ENCODE results near the gene EZH1.
A peak's percentile ranks its signal among the peaks of the same experiment; 100 is the strongest.
"Not testable (repeated sequence)": the region's sequence is repeated elsewhere in the genome, so short reads cannot be mapped to it uniquely, and the experiment has no call there.

Gene EZH1

DNA sequence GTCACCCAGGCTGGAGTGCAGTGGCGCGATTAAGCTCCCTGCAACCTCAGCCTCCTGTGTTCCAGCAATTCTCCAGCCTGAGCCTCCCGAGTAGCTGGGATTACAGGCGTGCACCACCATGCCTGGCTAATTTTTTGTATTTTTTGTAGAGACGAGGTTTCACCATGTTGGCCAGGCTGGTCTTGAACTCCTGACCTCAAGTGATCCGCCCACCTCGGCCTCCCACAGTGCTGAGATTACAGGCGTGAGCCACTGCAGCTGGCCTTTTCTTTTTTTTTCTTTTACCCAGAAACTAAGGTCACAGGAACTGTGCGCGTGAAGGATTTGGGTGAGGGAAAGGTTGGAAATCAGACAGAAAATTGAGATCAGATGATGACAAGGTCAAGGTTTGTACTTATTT, 25.1 kb upstream of the EZH1 start:
- H3K4me3 ChIP-seq (ENCODE audit: extremely low read depth, insufficient read depth, low read length, poor library complexity, severe bottlenecking); H3K9me3 ChIP-seq (ENCODE audit: control insufficient read depth, low read length); H3K27ac ChIP-seq (ENCODE audit: low read depth, low read length, severe bottlenecking); H3K36me3 ChIP-seq (ENCODE audit: control insufficient read depth, insufficient read depth, low read length): not testable (repeated sequence)
- WGBS, 2 experiments (ENCODE audit: insufficient coverage in 2 of 2), result 88 to 94% methylated on average over 7 to 8 of the region's 10 CpGs
- peaks cover 15% of the 10 kb centered on the region for H3K4me1 ChIP-seq (ENCODE audit: control insufficient read depth, insufficient read depth, low read length, poor library complexity, severe bottlenecking)

DNA sequence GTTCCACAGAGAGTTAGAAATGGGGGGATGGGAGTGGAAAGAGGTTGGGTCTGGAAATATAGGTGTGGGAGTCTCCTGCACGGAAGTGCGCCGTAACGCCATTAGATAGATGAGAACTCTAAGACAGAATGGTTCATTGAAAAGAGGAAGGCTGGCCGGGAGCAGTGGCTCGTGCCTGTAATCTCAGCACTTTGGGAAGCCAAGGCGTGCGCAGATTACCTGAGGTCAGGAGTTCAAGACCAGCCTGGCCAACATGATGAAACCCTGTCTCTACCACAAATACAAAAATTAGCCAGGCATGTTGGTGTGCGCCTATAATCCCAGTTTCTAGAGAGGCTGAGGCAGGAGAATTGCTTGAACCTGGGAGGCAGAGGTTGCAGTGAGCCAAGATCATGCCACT, 23.2 kb upstream of the EZH1 start:
- not testable (repeated sequence) for H3K27ac ChIP-seq (ENCODE audit: low read depth, low read length, severe bottlenecking); H3K36me3 ChIP-seq (ENCODE audit: control insufficient read depth, insufficient read depth, low read length); H3K4me3 ChIP-seq (ENCODE audit: extremely low read depth, insufficient read depth, low read length, poor library complexity, severe bottlenecking); H3K9me3 ChIP-seq (ENCODE audit: control insufficient read depth, low read length)
- 91 to 97% methylated on average over 4 to 8 of the region's 9 CpGs for WGBS, 2 experiments (ENCODE audit: insufficient coverage in 2 of 2)
- peaks cover 12% of the 10 kb centered on the region for H3K4me1 ChIP-seq (ENCODE audit: control insufficient read depth, insufficient read depth, low read length, poor library complexity, severe bottlenecking)

- H3K36me3 ChIP-seq (ENCODE audit: control insufficient read depth, insufficient read depth, low read length), result no peaks in the 10 kb centered on the region
- no peak overlapping the region for H3K27ac ChIP-seq (ENCODE audit: low read depth, low read length, severe bottlenecking)
- H3K4me3 ChIP-seq (ENCODE audit: extremely low read depth, insufficient read depth, low read length, poor library complexity, severe bottlenecking), result no peak overlapping the region
- peaks cover 13% of the 10 kb centered on the region for H3K4me1 ChIP-seq (ENCODE audit: control insufficient read depth, insufficient read depth, low read length, poor library complexity, severe bottlenecking)
- no peaks in the 10 kb centered on the region for H3K9me3 ChIP-seq (ENCODE audit: control insufficient read depth, low read length)
These were observed 22.7 kb upstream of the EZH1 start for GRCh38 chr17:42767512-42767911.

DNA sequence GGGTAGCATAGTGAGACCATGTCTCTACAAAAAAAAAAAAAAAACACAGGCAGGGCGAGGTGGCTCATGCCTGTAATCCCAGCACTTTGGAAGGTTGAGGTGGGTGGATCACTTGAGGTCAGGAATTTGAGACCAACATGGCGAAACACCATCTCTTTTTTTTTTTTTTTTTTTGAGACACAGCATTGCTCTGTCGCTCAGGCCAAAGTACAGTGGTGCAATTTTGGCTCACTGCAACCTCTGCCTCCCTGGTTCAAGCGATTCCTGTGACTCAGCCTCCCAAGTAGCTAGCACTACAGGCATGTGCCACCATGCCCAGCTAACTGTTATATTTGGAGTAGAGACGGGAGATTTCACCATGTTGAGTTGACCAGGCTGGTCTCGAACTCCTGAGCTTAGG, 21.3 kb upstream of the EZH1 start:
- Histone ChIP-seq H3K4me3 (ENCODE audit: extremely low read depth, insufficient read depth, low read length, poor library complexity, severe bottlenecking) (no peak overlapping the region), H3K9me3 (ENCODE audit: control insufficient read depth, low read length) (no peaks in the 10 kb centered on the region), H3K4me1 (ENCODE audit: control insufficient read depth, insufficient read depth, low read length, poor library complexity, severe bottlenecking) (peaks cover 19% of the 10 kb centered on the region), H3K27ac (ENCODE audit: low read depth, low read length, severe bottlenecking) (no peak overlapping the region), H3K36me3 (ENCODE audit: control insufficient read depth, insufficient read depth, low read length) (no peaks in the 10 kb centered on the region)
- 93 to 96% methylated on average over 3 to 5 of the region's 6 CpGs for WGBS, 2 experiments (ENCODE audit: insufficient coverage in 2 of 2)

DNA sequence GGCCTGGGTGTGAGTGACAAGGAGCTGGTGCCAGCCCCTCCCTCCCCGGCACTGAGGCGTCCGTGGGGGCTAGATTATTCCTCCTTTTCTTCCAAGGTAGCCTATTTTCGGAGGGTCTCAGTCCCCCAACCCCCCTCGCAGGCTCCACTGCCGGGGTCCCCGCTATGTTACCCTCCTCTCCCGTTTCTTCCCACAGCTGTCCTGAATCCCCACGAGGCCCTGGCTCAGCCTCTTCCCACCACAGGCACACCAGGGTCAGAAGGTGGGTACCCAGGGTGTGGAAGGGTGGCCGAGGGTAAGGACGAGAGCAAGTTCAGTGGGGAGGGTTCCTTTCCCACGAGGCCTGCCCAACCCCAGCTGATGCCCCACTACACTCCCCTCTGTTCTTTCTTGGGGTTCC, 16.8 kb upstream of the EZH1 start:
- no peaks in the 10 kb centered on the region for H3K36me3 ChIP-seq (ENCODE audit: control insufficient read depth, insufficient read depth, low read length)
- H3K9me3 ChIP-seq (ENCODE audit: control insufficient read depth, low read length), result no peaks in the 10 kb centered on the region
- H3K27ac ChIP-seq (ENCODE audit: low read depth, low read length, severe bottlenecking), result no peak overlapping the region
- WGBS, 2 experiments (ENCODE audit: insufficient coverage in 2 of 2), result 83 to 85% methylated on average over 7 of the region's 12 CpGs
- peak overlapping the region; percentile 46 for H3K4me3 ChIP-seq (ENCODE audit: extremely low read depth, insufficient read depth, low read length, poor library complexity, severe bottlenecking)
- H3K4me1 ChIP-seq (ENCODE audit: control insufficient read depth, insufficient read depth, low read length, poor library complexity, severe bottlenecking), result peaks cover 26% of the 10 kb centered on the region

GRCh38 chr17:42760652-42761581, 16.1 kb upstream of the EZH1 start, which contains the start of gene RAMP2:
Gene RAMP2 (plus strand): TSS chr17:42761227. CDS start chr17:42761262, 35 bp downstream.
- no peak within 1 kb of the TSS for H3K27ac ChIP-seq (ENCODE audit: low read depth, low read length, severe bottlenecking)
- H3K4me1 ChIP-seq (ENCODE audit: control insufficient read depth, insufficient read depth, low read length, poor library complexity, severe bottlenecking), result peaks cover 26% of the 10 kb centered on the region
- 3 to 6% methylated on average over 50 to 65 of the region's 92 CpGs for WGBS, 2 experiments (ENCODE audit: insufficient coverage in 2 of 2)
- no peaks in the 10 kb centered on the region for H3K36me3 ChIP-seq (ENCODE audit: control insufficient read depth, insufficient read depth, low read length)
- peak within 1 kb of the TSS; percentile 46 for H3K4me3 ChIP-seq (ENCODE audit: extremely low read depth, insufficient read depth, low read length, poor library complexity, severe bottlenecking)
- H3K9me3 ChIP-seq (ENCODE audit: control insufficient read depth, low read length), result no peaks in the 10 kb centered on the region

DNA sequence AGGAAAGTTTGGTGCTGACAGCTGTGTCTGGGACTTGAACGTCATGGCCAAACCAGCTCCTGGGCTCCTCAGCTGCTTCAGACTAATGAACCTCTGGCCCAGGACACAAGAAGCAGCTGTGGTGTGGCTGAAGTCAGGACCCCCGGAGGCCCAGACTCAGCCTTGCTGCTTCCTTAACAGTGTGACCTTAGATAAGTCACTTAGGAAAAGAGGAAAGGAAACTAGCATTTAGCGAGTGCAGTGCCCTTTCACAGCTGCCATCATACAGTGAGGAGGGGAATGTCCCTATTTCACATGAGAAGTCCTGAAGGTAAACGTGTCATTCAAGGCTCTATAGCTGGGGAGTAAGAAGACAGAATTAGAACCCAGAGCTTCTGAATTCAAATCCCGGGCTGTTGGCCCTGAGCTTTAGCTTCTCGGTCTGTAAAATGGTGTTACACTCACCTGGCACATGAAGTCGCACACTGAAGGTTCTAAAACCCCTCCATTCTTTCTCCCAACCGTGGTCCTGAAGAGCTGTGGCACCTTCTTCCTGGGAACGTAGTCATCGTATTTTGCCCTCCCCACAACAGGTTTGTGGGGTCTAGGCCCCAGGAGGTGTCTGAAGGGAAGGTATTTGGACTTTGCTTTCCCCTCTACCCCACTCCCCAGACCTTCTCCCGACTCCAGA, 15.3 kb upstream of the EZH1 start:
- H3K4me1 ChIP-seq (ENCODE audit: control insufficient read depth, insufficient read depth, low read length, poor library complexity, severe bottlenecking), result peaks cover 26% of the 10 kb centered on the region
- no peak overlapping the region for H3K4me3 ChIP-seq (ENCODE audit: extremely low read depth, insufficient read depth, low read length, poor library complexity, severe bottlenecking)
- no peak overlapping the region for H3K27ac ChIP-seq (ENCODE audit: low read depth, low read length, severe bottlenecking)
- H3K9me3 ChIP-seq (ENCODE audit: control insufficient read depth, low read length), result no peaks in the 10 kb centered on the region
- no peaks in the 10 kb centered on the region for H3K36me3 ChIP-seq (ENCODE audit: control insufficient read depth, insufficient read depth, low read length)
- 74 to 86% methylated on average over 7 to 8 of the region's 11 CpGs for WGBS, 2 experiments (ENCODE audit: insufficient coverage in 2 of 2)

DNA sequence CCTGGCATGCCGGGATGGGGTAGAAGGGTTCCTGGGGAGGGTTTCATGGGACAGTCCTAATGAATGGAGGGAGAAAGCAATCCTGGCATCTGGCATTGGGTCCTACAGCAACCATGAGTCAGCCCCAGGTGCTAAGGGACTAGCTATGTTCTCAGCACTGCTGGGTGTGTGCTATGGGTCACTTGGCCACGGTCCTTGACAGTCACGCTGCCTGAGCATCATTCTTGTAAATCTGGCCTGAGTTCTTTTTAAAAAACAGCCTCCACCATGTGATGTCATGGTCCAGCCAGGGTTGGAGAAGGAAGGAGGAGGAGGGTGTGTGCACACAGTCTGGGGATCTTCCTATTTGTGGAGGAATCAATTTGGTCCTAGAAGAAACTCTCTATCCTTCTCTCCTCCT, 9.9 kb upstream of the EZH1 start:
- H3K27ac ChIP-seq (ENCODE audit: low read depth, low read length, severe bottlenecking), result no peak overlapping the region
- H3K4me3 ChIP-seq (ENCODE audit: extremely low read depth, insufficient read depth, low read length, poor library complexity, severe bottlenecking), result no peak overlapping the region
- H3K9me3 ChIP-seq (ENCODE audit: control insufficient read depth, low read length), result no peaks in the 10 kb centered on the region
- no peaks in the 10 kb centered on the region for H3K36me3 ChIP-seq (ENCODE audit: control insufficient read depth, insufficient read depth, low read length)
- 89 to 94% methylated on average over 3 of the region's 3 CpGs for WGBS, 2 experiments (ENCODE audit: insufficient coverage in 2 of 2)
- peaks cover 3% of the 10 kb centered on the region for H3K4me1 ChIP-seq (ENCODE audit: control insufficient read depth, insufficient read depth, low read length, poor library complexity, severe bottlenecking)

DNA sequence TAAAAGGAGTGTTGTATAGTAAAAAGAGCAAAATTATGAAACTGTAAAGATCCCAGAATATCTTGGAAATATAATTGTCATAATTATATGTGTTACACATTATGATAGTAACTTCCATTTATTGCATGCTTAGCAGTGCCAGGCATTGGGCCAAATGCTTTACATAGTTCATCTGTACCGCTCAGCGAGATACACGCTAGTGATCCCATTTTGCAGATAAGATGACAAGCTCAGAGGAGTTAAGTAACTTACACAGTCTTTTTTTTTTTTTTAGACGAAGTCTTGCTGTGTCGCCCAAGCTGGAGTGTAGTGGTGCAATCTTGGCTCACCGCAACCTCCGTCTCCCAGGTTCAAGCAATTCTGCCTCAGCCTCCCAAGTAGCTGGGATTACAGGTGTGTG, 6.8 kb upstream of the EZH1 start:
- WGBS, 2 experiments (ENCODE audit: insufficient coverage in 2 of 2), result 86 to 100% methylated on average over 3 of the region's 7 CpGs
- Histone ChIP-seq H3K27ac (ENCODE audit: low read depth, low read length, severe bottlenecking) (no peak overlapping the region), H3K4me1 (ENCODE audit: control insufficient read depth, insufficient read depth, low read length, poor library complexity, severe bottlenecking) (peaks cover 3% of the 10 kb centered on the region), H3K36me3 (ENCODE audit: control insufficient read depth, insufficient read depth, low read length) (no peaks in the 10 kb centered on the region), H3K9me3 (ENCODE audit: control insufficient read depth, low read length) (no peaks in the 10 kb centered on the region), H3K4me3 (ENCODE audit: extremely low read depth, insufficient read depth, low read length, poor library complexity, severe bottlenecking) (no peak overlapping the region)

- Histone ChIP-seq H3K4me3 (ENCODE audit: extremely low read depth, insufficient read depth, low read length, poor library complexity, severe bottlenecking) (no peak overlapping the region), H3K4me1 (ENCODE audit: control insufficient read depth, insufficient read depth, low read length, poor library complexity, severe bottlenecking) (peaks cover 3% of the 10 kb centered on the region), H3K9me3 (ENCODE audit: control insufficient read depth, low read length) (no peaks in the 10 kb centered on the region), H3K36me3 (ENCODE audit: control insufficient read depth, insufficient read depth, low read length) (no peaks in the 10 kb centered on the region), H3K27ac (ENCODE audit: low read depth, low read length, severe bottlenecking) (no peak overlapping the region)
- 88 to 93% methylated on average over 3 of the region's 3 CpGs for WGBS, 2 experiments (ENCODE audit: insufficient coverage in 2 of 2)
These were observed 6.0 kb upstream of the EZH1 start for GRCh38 chr17:42750739-42751344.

Data from mesodermal cell (in vitro differentiated cells).